Small intestine (tissue), 7 donors: ENCODE measurements around the gene CFAP45. TPM values are rescaled to one million over a fixed set of nuclear protein-coding genes. Genes with fewer than 3 reads are reported as not detected.
A peak's percentile ranks its signal among the peaks of the same experiment; 100 is the strongest.

Source experiments
- DNase-seq, 2 donors: peaks; one replicate each; pipeline versions ENCODE4 v3.0.0 to v3.0.0-alpha.2; 2013
- FAIRE-seq: peaks from 2 replicates; lab custom pipeline; 2012; peaks lifted over from hg19 to GRCh38; lab: Jason Lieb, UNC
- H3K27ac ChIP-seq, 3 donors: one replicate each; pipeline ENCODE4 v1.5.1; 2013; ENCODE audit warnings: low read length in 2 of 3, mild to moderate bottlenecking in 2 of 3, control low read depth in 1 of 3, inconsistent platforms in 1 of 3, low read depth in 1 of 3, moderate library complexity in 1 of 3
- H3K27me3 ChIP-seq, 3 donors: one replicate each; pipeline ENCODE4 v1.6.1; 2013; ENCODE audit warnings: low read length in 3 of 3, inconsistent platforms in 1 of 3; ENCODE audit not compliant: control insufficient read depth in 3 of 3, insufficient read depth in 3 of 3
- H3K36me3 ChIP-seq, 3 donors: one replicate each; pipeline ENCODE4 v1.6.1; 2013; ENCODE audit warnings: low read length in 3 of 3, inconsistent platforms in 1 of 3, low read depth in 1 of 3, mild to moderate bottlenecking in 1 of 3, moderate library complexity in 1 of 3; ENCODE audit not compliant: control insufficient read depth in 3 of 3, insufficient read depth in 2 of 3
- H3K4me1 ChIP-seq, 3 donors: one replicate each; pipeline ENCODE4 v1.6.1; 2013; ENCODE audit warnings: low read length in 2 of 3, inconsistent platforms in 1 of 3, low read depth in 1 of 3, mild to moderate bottlenecking in 1 of 3, moderate library complexity in 1 of 3; ENCODE audit not compliant: control insufficient read depth in 3 of 3, insufficient read depth in 2 of 3
- H3K4me3 ChIP-seq, 3 donors: one replicate each; pipeline ENCODE4 v1.5.1; 2013; ENCODE audit warnings: low read length in 3 of 3, control low read depth in 1 of 3, inconsistent platforms in 1 of 3, low read depth in 1 of 3, mild to moderate bottlenecking in 1 of 3, moderate library complexity in 1 of 3
- H3K9me3 ChIP-seq, 2 donors: one replicate each; pipeline ENCODE4 v1.6.1; 2013; ENCODE audit warnings: low read depth in 1 of 2, low read length in 1 of 2; ENCODE audit not compliant: control insufficient read depth in 2 of 2, insufficient read depth in 1 of 2
- WGBS, 3 donors: extraction: QIAGEN DNeasy Blood & Tissue Kit; methylation state at CpG; one replicate each; pipeline ENCODE4 v1.1.7; 2013; 5-methylcytosine and 5-hydroxymethylcytosine counted together
- polyA plus RNA-seq, 4 donors: library from polyadenylated mRNA; stranded (reverse) in 3 of 4; unstranded in 1 of 4; fragments of 200-250 nt in 3 of 4; fragments of 120-200 nt in 1 of 4; gene quantifications; one replicate each; pipeline versions ENCODE4 v1.2.1 to v1.2.3, GENCODE V29; 2013
- donor health status: healthy with polysubstance abuse.
- donor health status: control.
- donor health status: control.
- donor health status: Bipolar disorder and iron deficiency.
- donor health status: healthy.

Gene CFAP45
- polyA plus RNA-seq, 4 donors = 0.35 to 1.1 (median 0.36) TPM; not detected in 1

DNA sequence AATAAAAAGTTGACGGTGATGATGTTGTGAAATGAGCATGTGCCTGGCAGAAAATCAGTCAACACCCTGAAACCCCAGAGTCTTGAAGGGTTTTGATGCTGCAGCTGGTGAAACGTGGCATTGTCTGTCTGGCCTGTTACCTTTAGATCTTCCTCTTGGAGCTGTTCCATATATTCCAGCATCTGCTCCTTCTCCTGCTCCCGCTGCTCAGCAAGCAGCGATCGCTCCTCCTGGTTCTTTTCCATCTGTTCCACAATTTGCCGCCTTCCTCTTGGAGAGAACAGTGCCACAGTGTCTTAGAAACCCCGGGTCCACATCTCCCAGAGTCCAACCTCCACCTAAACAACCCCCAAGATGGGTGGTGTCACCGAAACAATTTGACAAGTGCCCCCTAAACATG lies 15.7 kb downstream of the CFAP45 start:
- Histone ChIP-seq H3K4me3 (no peak overlapping the region), H3K27ac (no peak overlapping the region), H3K4me1 (peaks cover 0 to 14% (median under 1%) of the 10 kb centered on the region in 3 donors), H3K27me3 (no peaks in the 10 kb centered on the region), H3K36me3 (no peaks in the 10 kb centered on the region), H3K9me3 (no peaks in the 10 kb centered on the region)
- DNase-seq (no peak), FAIRE-seq (no peak)
- WGBS, 3 donors = 76 to 81% (median 77%) methylated on average over 8 of the region's 8 CpGs

DNA sequence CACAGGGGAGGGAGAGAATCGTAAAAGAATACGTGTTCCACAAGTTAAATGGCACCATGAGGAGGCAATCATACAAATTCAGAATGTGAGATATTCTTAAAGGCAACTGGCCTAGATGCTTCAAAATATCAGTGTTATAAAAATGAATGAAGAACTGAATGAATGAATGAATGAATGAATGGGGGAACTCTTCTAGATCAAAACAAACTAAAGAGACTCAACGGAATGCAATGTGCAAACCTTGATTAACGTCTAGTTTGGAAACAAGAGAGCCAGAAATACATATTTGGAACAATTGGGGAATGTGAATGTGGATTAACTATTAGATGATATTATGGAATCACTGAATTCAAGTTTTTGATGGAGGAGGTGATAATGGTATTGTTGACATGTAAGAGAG lies 16.8 kb downstream of the CFAP45 start:
- H3K36me3 ChIP-seq = peaks cover 0 to 2% (median 0%) of the 10 kb centered on the region in 3 donors
- H3K4me1 ChIP-seq = peaks cover 0 to 14% (median 0%) of the 10 kb centered on the region in 3 donors
- no peak overlapping the region for H3K4me3 ChIP-seq
- H3K27me3 ChIP-seq = no peaks in the 10 kb centered on the region
- FAIRE-seq = no peak
- no peak for DNase-seq
- no peaks in the 10 kb centered on the region for H3K9me3 ChIP-seq
- no peak overlapping the region for H3K27ac ChIP-seq
- WGBS, 3 donors = 68 to 88% (median 70%) methylated on average over 4 of the region's 4 CpGs

GRCh38 chr1:159882527-159882862 lies 17.5 kb downstream of the CFAP45 start:
- DNase-seq (no peak), FAIRE-seq (no peak)
- Histone ChIP-seq H3K27ac (no peak overlapping the region), H3K27me3 (no peaks in the 10 kb centered on the region), H3K36me3 (peaks cover 0 to 2% (median 0%) of the 10 kb centered on the region in 3 donors), H3K4me3 (no peak overlapping the region), H3K9me3 (no peaks in the 10 kb centered on the region), H3K4me1 (peaks cover 0 to 14% (median 0%) of the 10 kb centered on the region in 3 donors)
- WGBS, 3 donors = 57 to 83% (median 78%) methylated on average over 2 of the region's 2 CpGs

- FAIRE-seq (no peak), DNase-seq (peak; percentile 98 to 99)
- Histone ChIP-seq H3K27ac (peak overlapping the region in 2 of 3 donors; percentile 34 to 37), H3K27me3 (no peaks in the 10 kb centered on the region), H3K4me3 (no peak overlapping the region), H3K4me1 (peaks cover 0 to 14% (median 0%) of the 10 kb centered on the region in 3 donors), H3K36me3 (peaks cover 0 to 2% (median 0%) of the 10 kb centered on the region in 3 donors), H3K9me3 (no peaks in the 10 kb centered on the region)
- 29 to 54% (median 46%) methylated on average over 6 of the region's 6 CpGs for WGBS, 3 donors
These were observed 18.1 kb downstream of the CFAP45 start for GRCh38 chr1:159881622-159882526.

GRCh38 chr1:159880430-159880829 lies 19.5 kb downstream of the CFAP45 start:
- Histone ChIP-seq H3K36me3 (peaks cover 0 to 2% (median 0%) of the 10 kb centered on the region in 3 donors), H3K9me3 (no peaks in the 10 kb centered on the region), H3K27ac (no peak overlapping the region), H3K4me1 (peaks cover 0 to 14% (median 0%) of the 10 kb centered on the region in 3 donors), H3K27me3 (no peaks in the 10 kb centered on the region), H3K4me3 (no peak overlapping the region)
- FAIRE-seq (no peak), DNase-seq (no peak)
- 87 to 91% (median 88%) methylated on average over 3 of the region's 3 CpGs for WGBS, 3 donors

GRCh38 chr1:159879977-159880376 lies 20.0 kb downstream of the CFAP45 start:
- no peak overlapping the region for H3K4me3 ChIP-seq
- peaks cover 0 to 14% (median 0%) of the 10 kb centered on the region in 3 donors for H3K4me1 ChIP-seq
- WGBS, 3 donors = 72 to 76% (median 73%) methylated on average over 4 of the region's 4 CpGs
- H3K27ac ChIP-seq = no peak overlapping the region
- FAIRE-seq (no peak), DNase-seq (no peak)
- H3K36me3 ChIP-seq = peaks cover 0 to 2% (median 0%) of the 10 kb centered on the region in 3 donors
- no peaks in the 10 kb centered on the region for H3K9me3 ChIP-seq
- no peaks in the 10 kb centered on the region for H3K27me3 ChIP-seq

GRCh38 chr1:159879136-159879535 lies 20.8 kb downstream of the CFAP45 start:
- H3K36me3 ChIP-seq = peaks cover 0 to 2% (median 0%) of the 10 kb centered on the region in 3 donors
- 82 to 86% (median 83%) methylated on average over 3 of the region's 3 CpGs for WGBS, 3 donors
- H3K9me3 ChIP-seq = no peaks in the 10 kb centered on the region
- no peak for DNase-seq
- FAIRE-seq = no peak
- no peak overlapping the region for H3K27ac ChIP-seq
- H3K4me1 ChIP-seq = peaks cover 0 to 14% (median 0%) of the 10 kb centered on the region in 3 donors
- H3K27me3 ChIP-seq = no peaks in the 10 kb centered on the region
- H3K4me3 ChIP-seq = no peak overlapping the region

DNA sequence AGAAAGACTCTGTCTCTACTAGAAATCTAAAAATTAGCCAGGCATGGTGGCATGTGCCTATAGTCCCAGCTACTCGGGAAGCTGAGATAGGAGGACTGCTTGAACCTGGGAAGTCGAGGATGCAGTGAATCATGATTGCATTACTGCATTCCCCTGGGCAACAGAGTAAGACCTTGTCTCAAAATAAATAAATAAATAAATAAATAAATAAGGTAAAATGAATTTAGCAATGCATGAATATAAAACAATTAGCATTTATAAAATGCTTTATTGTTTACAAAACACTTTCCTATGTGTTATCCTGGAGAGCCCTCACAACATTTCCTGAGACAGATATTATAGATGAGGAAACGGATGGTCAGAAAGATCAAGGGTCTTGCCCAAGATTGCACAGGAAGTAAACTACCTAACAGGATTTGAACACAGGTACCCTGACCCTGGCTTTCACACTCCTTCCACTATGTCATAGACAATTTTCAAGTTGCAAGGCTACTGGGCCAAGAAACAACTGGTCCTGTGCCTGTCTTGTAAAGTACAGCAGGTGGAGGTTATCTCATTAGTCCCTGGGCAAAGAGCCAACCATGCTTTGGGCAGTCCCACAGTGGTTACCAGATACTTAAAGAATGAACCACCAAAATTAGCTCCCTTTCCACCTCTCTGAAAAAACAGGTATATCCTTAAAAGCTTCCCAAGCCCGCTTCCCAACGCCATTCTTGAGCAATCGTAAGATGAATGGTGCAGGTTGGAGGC lies 22.1 kb downstream of the CFAP45 start:
- 93 to 96% (median 95%) methylated on average over 6 of the region's 6 CpGs for WGBS, 3 donors
- H3K4me1 ChIP-seq = peaks cover 0 to 14% (median 0%) of the 10 kb centered on the region in 3 donors
- H3K36me3 ChIP-seq = peaks cover 0 to 2% (median 0%) of the 10 kb centered on the region in 3 donors
- DNase-seq = no peak
- H3K27me3 ChIP-seq = peaks cover 0 to 2% (median 0%) of the 10 kb centered on the region in 3 donors
- FAIRE-seq = no peak
- H3K9me3 ChIP-seq = no peaks in the 10 kb centered on the region
- no peak overlapping the region for H3K27ac ChIP-seq
- no peak overlapping the region for H3K4me3 ChIP-seq
